ENCODE data around the gene WNK1.

Gene WNK1

GRCh38 chr12:728781-729180 lies 23.6 kb upstream of the WNK1 start:
- TF ChIP-seq CTCF (IDR thresholded peaks at IDR 0.05; ENCODE audit: low read depth, low read length, missing control alignments), result no peak
- H3K4me3 ChIP-seq (ENCODE audit: low read depth, low read length), result no peak overlapping the region
- DNase-seq (ENCODE audit: low read depth), result no peak

GRCh38 chr12:729221-729620 lies 23.2 kb upstream of the WNK1 start:
- no peak for DNase-seq (ENCODE audit: low read depth)
- no peak for TF ChIP-seq CTCF (IDR thresholded peaks at IDR 0.05; ENCODE audit: low read depth, low read length, missing control alignments)
- H3K4me3 ChIP-seq (ENCODE audit: low read depth, low read length), result no peak overlapping the region

- H3K4me3 ChIP-seq (ENCODE audit: low read depth, low read length), result no peak overlapping the region
- no peak for TF ChIP-seq CTCF (IDR thresholded peaks at IDR 0.05; ENCODE audit: low read depth, low read length, missing control alignments)
- DNase-seq (ENCODE audit: low read depth), result no peak
Observed at GRCh38 chr12:730550-730949, 21.8 kb upstream of the WNK1 start.

GRCh38 chr12:737122-737739 lies 15.1 kb upstream of the WNK1 start:
- TF ChIP-seq CTCF (IDR thresholded peaks at IDR 0.05; ENCODE audit: low read depth, low read length, missing control alignments), result no peak
- DNase-seq (ENCODE audit: low read depth), result no peak
- no peak overlapping the region for H3K4me3 ChIP-seq (ENCODE audit: low read depth, low read length)

- no peak for DNase-seq (ENCODE audit: low read depth)
Observed at GRCh38 chr12:738712-739111, 13.7 kb upstream of the WNK1 start.

GRCh38 chr12:739349-739748 lies 13.0 kb upstream of the WNK1 start:
- TF ChIP-seq CTCF (IDR thresholded peaks at IDR 0.05; ENCODE audit: low read depth, low read length, missing control alignments), result no peak
- no peak for DNase-seq (ENCODE audit: low read depth)
- no peak overlapping the region for H3K4me3 ChIP-seq (ENCODE audit: low read depth, low read length)

More at GRCh38 chr12:738712-739111, 13.7 kb upstream of the WNK1 start:
- no peak overlapping the region for H3K4me3 ChIP-seq (ENCODE audit: low read depth, low read length)
- no peak for TF ChIP-seq CTCF (IDR thresholded peaks at IDR 0.05; ENCODE audit: low read depth, low read length, missing control alignments)

GRCh38 chr12:740921-741320 lies 11.5 kb upstream of the WNK1 start:
- no peak for TF ChIP-seq CTCF (IDR thresholded peaks at IDR 0.05; ENCODE audit: low read depth, low read length, missing control alignments)
- no peak for DNase-seq (ENCODE audit: low read depth)
- H3K4me3 ChIP-seq (ENCODE audit: low read depth, low read length), result no peak overlapping the region

Measured in GM12864 (cell line).